Vagina (tissue), 2 donors: ENCODE data around the gene F11.

ENCODE experiments used
- POLR2A ChIP-seq, 2 donors: fragments of 450-650 bp; IDR thresholded peaks; one replicate each; pipeline ENCODE4 v1.6.1; 2017; ENCODE audit warnings: antibody characterized with exemption in 2 of 2, mild to moderate bottlenecking in 2 of 2, moderate library complexity in 2 of 2
- POLR2AphosphoS5 ChIP-seq, 2 donors: sonication (generic); formaldehyde crosslinking; IDR thresholded peaks; one replicate each; pipeline ENCODE4 v1.9.0; 2017; ENCODE audit warnings: antibody characterized with exemption in 2 of 2, mild to moderate bottlenecking in 2 of 2, low read depth in 1 of 2; ENCODE audit not compliant: insufficient read depth in 1 of 2
- TF ChIP-seq, protein P1 (sequence below), 3 experiments: fragments of 450-650 bp in 2 of 3; fragments of 200-600 bp in 1 of 3; sonication (generic) in 1 of 3; IDR thresholded peaks; one replicate each; pipeline ENCODE4 v1.5.1; 2017 to 2019; ENCODE audit warnings: antibody characterized with exemption in 3 of 3, mild to moderate bottlenecking in 2 of 3, moderate library complexity in 2 of 3

DNA sequence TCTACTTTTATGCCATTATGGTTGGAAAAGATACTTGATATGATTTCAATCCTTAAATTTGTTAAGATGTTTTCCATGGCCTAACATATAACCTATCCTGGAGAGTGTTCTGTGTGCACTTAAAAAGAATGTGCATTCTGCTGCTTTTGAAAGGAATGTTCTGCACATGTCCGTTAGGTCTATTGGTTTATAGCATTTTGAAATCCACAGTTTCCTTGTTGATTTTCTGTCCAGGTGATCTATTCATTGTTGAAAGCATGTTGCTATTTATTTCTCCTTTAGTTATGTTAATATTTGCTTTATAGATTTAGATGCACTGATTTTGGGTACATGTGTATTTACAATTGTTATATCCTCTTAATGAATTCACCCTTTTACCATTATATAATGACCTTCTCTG is 44.4 kb upstream of the F11 start:
- TF ChIP-seq POLR2AphosphoS5 (IDR thresholded peaks at IDR 0.05; ENCODE audit: insufficient read depth in 1 of 2, low read depth in 1 of 2) (no peak), POLR2A (IDR thresholded peaks at IDR 0.05) (no peak)
- TF ChIP-seq, protein P1, sequence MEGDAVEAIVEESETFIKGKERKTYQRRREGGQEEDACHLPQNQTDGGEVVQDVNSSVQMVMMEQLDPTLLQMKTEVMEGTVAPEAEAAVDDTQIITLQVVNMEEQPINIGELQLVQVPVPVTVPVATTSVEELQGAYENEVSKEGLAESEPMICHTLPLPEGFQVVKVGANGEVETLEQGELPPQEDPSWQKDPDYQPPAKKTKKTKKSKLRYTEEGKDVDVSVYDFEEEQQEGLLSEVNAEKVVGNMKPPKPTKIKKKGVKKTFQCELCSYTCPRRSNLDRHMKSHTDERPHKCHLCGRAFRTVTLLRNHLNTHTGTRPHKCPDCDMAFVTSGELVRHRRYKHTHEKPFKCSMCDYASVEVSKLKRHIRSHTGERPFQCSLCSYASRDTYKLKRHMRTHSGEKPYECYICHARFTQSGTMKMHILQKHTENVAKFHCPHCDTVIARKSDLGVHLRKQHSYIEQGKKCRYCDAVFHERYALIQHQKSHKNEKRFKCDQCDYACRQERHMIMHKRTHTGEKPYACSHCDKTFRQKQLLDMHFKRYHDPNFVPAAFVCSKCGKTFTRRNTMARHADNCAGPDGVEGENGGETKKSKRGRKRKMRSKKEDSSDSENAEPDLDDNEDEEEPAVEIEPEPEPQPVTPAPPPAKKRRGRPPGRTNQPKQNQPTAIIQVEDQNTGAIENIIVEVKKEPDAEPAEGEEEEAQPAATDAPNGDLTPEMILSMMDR (IDR thresholded peaks at IDR 0.05), result no peak
